HEK293 (cell line): Measurements from ENCODE around the gene TMEM151A.

Source experiments
- CTCF ChIA-PET: fragments of 350-600 bp; formaldehyde crosslinking; extraction: SDS; loops from one replicate; lab custom pipeline; 2021; ENCODE audit warnings: antibody characterized with exemption; lab: Yijun Ruan, JAX
- POLR2A ChIA-PET: fragments of 300-600 bp; formaldehyde crosslinking; extraction: SDS; loops from one replicate; lab custom pipeline; 2020; ENCODE audit warnings: antibody characterized with exemption, inconsistent platforms; lab: Yijun Ruan, JAX
- H3K27ac ChIP-seq: fragments of 200-500 bp; sonication (Bioruptor generic); 2 replicates; pipeline ENCODE4 v1.5.1; 2014; ENCODE audit warnings: low read depth, low read length, control low read depth, inconsistent platforms; ENCODE audit errors: extremely low read depth
- H3K36me3 ChIP-seq, 2 experiments: fragments of 200-500 bp in 1 of 2; sonication (Bioruptor generic) in 1 of 2; 1 replicate in 1 of 2; 2 replicates in 1 of 2; pipeline ENCODE4 v1.5.1; 2014 to 2017; ENCODE audit warnings: inconsistent platforms in 2 of 2, low read length in 2 of 2; ENCODE audit not compliant: control insufficient read depth in 2 of 2, insufficient read depth in 1 of 2
- H3K4me1 ChIP-seq: fragments of 200-500 bp; sonication (Bioruptor generic); 2 replicates; pipeline ENCODE4 v1.5.1; 2014; ENCODE audit warnings: mild to moderate bottlenecking, low read length, inconsistent platforms; ENCODE audit not compliant: control insufficient read depth, insufficient read depth
- H3K4me3 ChIP-seq: 2 replicates; pipeline ENCODE4 v1.5.1; 2011; ENCODE audit warnings: low read depth, mild to moderate bottlenecking, control low read depth, low read length, moderate library complexity
- H3K9me3 ChIP-seq: fragments of 200-500 bp; sonication (Bioruptor generic); 2 replicates; pipeline ENCODE4 v1.5.1; 2014; ENCODE audit warnings: low read depth, low read length, inconsistent platforms; ENCODE audit not compliant: control insufficient read depth, insufficient read depth
- ZIC2 ChIP-seq: fragments of 450-650 bp; formaldehyde crosslinking; IDR thresholded peaks from 2 replicates; pipeline ENCODE4 v1.5.1; 2016; ENCODE audit warnings: missing biosample characterization, missing genetic modification characterization
- ZNF335 ChIP-seq: fragments of 450-650 bp; formaldehyde crosslinking; conservative IDR thresholded peaks from 2 replicates; pipeline ENCODE4 v1.5.1; 2016; ENCODE audit warnings: missing biosample characterization, missing genetic modification characterization
- ZNF341 ChIP-seq: fragments of 450-650 bp; formaldehyde crosslinking; IDR thresholded peaks from 2 replicates; pipeline ENCODE4; 2016; ENCODE audit warnings: low read depth, missing biosample characterization, missing genetic modification characterization
- ZNF664 ChIP-seq: fragments of 450-650 bp; formaldehyde crosslinking; IDR thresholded peaks from 2 replicates; pipeline ENCODE4 v1.5.1; 2016; ENCODE audit warnings: missing biosample characterization, missing genetic modification characterization
- ZNF777 ChIP-seq: fragments of 450-650 bp; formaldehyde crosslinking; IDR thresholded peaks from 2 replicates; pipeline ENCODE4 v1.5.1; 2017; ENCODE audit warnings: missing biosample characterization, missing genetic modification characterization, borderline replicate concordance
- ZNF830 ChIP-seq: fragments of 450-650 bp; IDR thresholded peaks from 2 replicates; pipeline ENCODE4 v1.5.0; 2018; ENCODE audit warnings: missing biosample characterization, missing genetic modification characterization, low read depth, mild to moderate bottlenecking, moderate library complexity
- TF ChIP-seq, protein P1 (sequence below): fragments of 450-650 bp; formaldehyde crosslinking; IDR thresholded peaks from 2 replicates; pipeline ENCODE4 v1.5.1; 2016; ENCODE audit warnings: missing biosample characterization, missing genetic modification characterization
- TF ChIP-seq, protein P2 (sequence below): fragments of 450-650 bp; formaldehyde crosslinking; IDR thresholded peaks from 2 replicates; pipeline ENCODE4 v1.5.1; 2016; ENCODE audit warnings: missing biosample characterization, missing genetic modification characterization

The TMEM151A gene

GRCh38 chr11:66337103-66337899 is 45.6 kb downstream of the TMEM151A start:
- TF ChIP-seq ZNF335 (tag by site-specific recombination) (peak; percentile 51), ZIC2 (peak; percentile 81)
- TF ChIP-seq, protein P1, sequence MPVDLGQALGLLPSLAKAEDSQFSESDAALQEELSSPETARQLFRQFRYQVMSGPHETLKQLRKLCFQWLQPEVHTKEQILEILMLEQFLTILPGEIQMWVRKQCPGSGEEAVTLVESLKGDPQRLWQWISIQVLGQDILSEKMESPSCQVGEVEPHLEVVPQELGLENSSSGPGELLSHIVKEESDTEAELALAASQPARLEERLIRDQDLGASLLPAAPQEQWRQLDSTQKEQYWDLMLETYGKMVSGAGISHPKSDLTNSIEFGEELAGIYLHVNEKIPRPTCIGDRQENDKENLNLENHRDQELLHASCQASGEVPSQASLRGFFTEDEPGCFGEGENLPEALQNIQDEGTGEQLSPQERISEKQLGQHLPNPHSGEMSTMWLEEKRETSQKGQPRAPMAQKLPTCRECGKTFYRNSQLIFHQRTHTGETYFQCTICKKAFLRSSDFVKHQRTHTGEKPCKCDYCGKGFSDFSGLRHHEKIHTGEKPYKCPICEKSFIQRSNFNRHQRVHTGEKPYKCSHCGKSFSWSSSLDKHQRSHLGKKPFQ (tag by site-specific recombination), result no peak
- H3K4me1 ChIP-seq, result no peaks in the 10 kb centered on the region
- H3K27ac ChIP-seq, result no peak overlapping the region
- ChIA-PET POLR2A (interaction anchor here (0.6 to 1.3 kb wide), 2 partner anchors 11 to 458 kb away, joined by 5 to 7 read pairs; partner anchors contain the start of gene B4GAT1), CTCF (interaction anchor here (0.5 to 1.8 kb wide), 2 partner anchors 26 to 343 kb away, joined by 3 to 9 read pairs; no protein-coding TSS in a partner anchor)
- peaks cover 0 to 50% of the 10 kb centered on the region in 2 experiments; a peak in 2 of 3 replicates for H3K36me3 ChIP-seq
- H3K9me3 ChIP-seq, result no peaks in the 10 kb centered on the region
- H3K4me3 ChIP-seq, result no peak overlapping the region

DNA sequence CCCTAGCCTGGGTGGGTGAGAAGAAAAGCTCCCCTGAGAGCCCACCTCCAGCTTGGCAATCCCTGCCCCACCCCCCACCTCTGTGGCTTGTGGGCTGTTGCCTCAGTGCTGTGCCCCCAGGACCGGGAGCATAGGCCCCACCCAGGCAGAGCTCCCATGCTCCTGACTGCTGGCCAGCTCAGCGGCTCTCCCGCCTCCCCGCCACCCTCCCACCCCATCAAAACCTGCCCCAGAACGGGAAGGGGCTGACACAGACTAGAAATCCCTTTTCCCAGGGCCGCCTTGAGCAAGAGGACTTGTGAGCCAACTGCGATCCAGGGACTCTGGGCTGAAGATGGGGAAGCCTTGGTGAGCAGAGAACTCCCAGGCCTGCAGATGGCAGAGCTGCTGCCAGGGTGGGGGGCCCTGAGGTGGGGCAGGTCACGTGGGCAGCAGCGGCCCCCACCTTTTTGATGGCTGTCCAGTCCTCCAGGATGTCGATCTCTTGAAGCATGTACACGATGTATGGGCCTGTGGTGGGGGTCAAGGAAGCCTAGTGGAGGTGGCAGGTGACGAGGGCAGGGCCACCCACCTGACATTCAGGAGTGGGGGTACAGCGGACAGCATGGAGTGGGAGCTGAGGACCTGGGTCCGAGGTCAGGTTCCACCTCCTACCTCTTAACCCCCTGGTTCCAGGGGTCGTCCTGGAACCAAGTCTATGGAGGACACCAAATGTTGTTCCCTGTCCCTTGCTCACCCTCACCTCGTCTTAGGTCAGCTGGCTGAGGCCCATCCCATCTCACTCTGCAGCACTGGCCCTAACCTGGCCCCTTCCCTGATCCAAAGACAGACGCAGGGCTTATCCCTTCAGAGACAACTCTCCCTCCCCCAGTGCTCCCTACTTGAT is 46.8 kb downstream of the TMEM151A start:
- ChIA-PET POLR2A (interaction anchor here (0.9 to 1.7 kb wide), 3 partner anchors 9 to 26 kb away, joined by 3 to 7 read pairs (median 4); partner anchors contain the start of gene B4GAT1), CTCF (interaction anchor here (0.5 to 1.8 kb wide), 2 partner anchors 27 to 231 kb away, joined by 4 to 9 read pairs; no protein-coding TSS in a partner anchor)
- Histone ChIP-seq H3K27ac (no peak overlapping the region), H3K4me1 (no peaks in the 10 kb centered on the region), H3K9me3 (no peaks in the 10 kb centered on the region), H3K36me3 (peaks cover 0 to 62% of the 10 kb centered on the region in 2 experiments; a peak in 2 of 3 replicates), H3K4me3 (no peak overlapping the region)
- TF ChIP-seq ZNF341, result peak; percentile 29
- TF ChIP-seq, protein P2, sequence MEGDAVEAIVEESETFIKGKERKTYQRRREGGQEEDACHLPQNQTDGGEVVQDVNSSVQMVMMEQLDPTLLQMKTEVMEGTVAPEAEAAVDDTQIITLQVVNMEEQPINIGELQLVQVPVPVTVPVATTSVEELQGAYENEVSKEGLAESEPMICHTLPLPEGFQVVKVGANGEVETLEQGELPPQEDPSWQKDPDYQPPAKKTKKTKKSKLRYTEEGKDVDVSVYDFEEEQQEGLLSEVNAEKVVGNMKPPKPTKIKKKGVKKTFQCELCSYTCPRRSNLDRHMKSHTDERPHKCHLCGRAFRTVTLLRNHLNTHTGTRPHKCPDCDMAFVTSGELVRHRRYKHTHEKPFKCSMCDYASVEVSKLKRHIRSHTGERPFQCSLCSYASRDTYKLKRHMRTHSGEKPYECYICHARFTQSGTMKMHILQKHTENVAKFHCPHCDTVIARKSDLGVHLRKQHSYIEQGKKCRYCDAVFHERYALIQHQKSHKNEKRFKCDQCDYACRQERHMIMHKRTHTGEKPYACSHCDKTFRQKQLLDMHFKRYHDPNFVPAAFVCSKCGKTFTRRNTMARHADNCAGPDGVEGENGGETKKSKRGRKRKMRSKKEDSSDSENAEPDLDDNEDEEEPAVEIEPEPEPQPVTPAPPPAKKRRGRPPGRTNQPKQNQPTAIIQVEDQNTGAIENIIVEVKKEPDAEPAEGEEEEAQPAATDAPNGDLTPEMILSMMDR, result no peak

GRCh38 chr11:66339162-66339675 is 47.5 kb downstream of the TMEM151A start:
- ChIA-PET POLR2A (interaction anchor here (0.9 to 1.7 kb wide), 2 partner anchors 21 to 27 kb away, joined by 3 to 4 read pairs; no protein-coding TSS in a partner anchor), CTCF (interaction anchor here (0.6 to 1.8 kb wide), 5 partner anchors 10 to 317 kb away, joined by 3 to 9 read pairs (median 4); no protein-coding TSS in a partner anchor)
- H3K36me3 ChIP-seq, result peaks cover 0 to 66% of the 10 kb centered on the region in 2 experiments; a peak in 2 of 3 replicates
- H3K27ac ChIP-seq, result no peak overlapping the region
- no peak for TF ChIP-seq ZNF830 (tag by site-specific recombination)
- TF ChIP-seq ZNF664 (tag by site-specific recombination), result no peak
- TF ChIP-seq ZNF777, result no peak
- H3K4me1 ChIP-seq, result no peaks in the 10 kb centered on the region
- no peak overlapping the region for H3K4me3 ChIP-seq
- H3K9me3 ChIP-seq, result no peaks in the 10 kb centered on the region
